HG02759 (cell line): ENCODE measurements around the gene RBM45.

Experiments used
- ATAC-seq: cut with Tn5 transposase; IDR thresholded peaks from one replicate; pipeline ENCODE4 v1.9.1; 2021; ENCODE audit warnings: mild to moderate bottlenecking, moderate library complexity; ENCODE audit not compliant: unreplicated experiment

The RBM45 gene

DNA sequence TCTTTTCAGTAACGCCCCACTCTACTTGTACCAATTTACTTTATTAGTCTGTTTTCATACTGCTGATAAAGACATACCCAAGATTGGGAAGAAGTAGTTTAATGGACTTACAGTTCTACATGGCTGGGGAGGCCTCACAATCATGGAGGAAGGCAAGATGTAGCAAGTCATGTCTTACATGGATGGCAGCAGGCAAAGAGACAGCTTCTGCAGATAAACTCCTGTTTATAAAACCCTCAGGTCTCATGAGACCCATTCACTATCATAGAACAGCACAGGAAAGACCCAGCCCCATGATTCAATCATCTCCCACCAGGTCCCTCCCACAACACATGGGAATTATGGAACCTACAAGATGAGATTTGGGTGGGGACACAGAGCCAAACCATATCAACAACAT lies 43.3 kb downstream of the RBM45 start:
- ATAC-seq, result no peak

DNA sequence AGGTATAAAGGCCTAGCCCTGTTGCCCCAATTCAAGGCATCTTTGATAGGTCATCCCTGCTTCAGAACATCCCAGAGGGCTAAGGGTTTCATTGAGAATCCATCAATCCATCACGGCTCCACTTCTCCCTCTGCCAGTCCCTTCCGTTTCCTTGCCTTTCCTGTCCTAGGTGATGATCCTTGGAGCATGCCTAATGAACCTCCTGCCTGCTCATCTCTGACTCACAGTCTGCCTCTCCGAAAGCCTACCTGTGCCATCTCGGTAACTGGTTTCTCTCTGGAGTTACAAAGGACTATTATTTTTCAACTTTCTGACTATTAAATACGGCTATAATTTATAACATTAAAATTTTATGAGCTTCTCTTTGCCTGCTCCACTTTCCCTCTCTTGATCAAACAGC lies 45.3 kb downstream of the RBM45 start:
- ATAC-seq, result no peak

DNA sequence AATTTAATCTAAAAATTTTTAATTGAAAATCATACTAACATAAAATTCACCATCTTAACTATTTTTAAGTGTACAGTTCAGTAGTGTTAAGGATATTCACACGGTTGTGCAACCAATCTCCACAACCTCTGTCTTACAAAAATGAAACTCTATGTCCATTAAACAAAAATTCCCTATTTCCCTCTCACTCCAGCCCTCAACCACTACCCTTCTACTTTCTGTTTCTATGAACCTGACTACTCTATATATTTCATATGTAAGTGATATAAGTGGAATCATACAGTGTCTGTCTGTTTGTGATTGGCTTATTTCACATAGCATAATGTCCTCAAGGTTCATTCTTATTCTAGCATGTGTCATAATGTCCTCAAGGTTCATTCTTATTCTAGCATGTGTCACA lies 47.7 kb downstream of the RBM45 start:
- no peak for ATAC-seq

DNA sequence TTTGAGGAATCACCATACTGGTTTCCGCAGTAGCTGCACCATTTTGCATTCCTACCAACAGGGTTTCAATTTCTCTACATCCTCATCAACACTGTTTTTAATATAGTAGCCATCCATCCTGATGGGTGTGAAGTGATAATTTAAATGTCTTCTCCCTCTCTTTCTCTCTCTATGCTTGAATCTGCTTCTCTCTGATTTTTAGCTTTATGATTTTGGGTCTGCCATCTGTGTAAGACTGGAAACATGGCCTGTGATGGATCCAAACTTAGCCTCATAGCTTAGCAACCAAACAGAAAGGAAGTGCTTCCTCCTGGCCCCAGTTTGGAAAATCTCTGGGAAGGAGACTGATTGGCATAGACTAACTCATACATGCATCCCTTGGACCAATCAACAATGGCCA lies 48.4 kb downstream of the RBM45 start:
- no peak for ATAC-seq

DNA sequence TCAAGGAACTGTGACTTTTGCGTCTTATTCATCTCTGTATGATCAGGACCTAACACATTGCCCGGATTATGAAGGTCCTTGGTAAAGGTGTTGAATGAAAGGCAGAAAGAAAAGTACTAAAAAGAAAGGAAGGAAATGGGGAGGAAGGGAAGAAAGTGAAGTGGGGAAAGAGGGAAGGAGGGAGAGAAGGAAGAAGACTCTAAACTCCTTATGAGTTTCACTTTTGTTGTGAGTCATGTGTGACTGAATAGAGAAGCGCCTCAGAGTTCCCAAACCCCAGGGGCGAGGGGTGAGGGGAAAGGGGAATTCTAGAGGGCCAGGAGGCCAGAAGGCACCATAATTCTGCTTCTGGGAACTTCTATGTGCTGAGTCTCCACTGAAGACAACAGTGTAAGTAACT lies 51.2 kb downstream of the RBM45 start:
- ATAC-seq, result no peak

DNA sequence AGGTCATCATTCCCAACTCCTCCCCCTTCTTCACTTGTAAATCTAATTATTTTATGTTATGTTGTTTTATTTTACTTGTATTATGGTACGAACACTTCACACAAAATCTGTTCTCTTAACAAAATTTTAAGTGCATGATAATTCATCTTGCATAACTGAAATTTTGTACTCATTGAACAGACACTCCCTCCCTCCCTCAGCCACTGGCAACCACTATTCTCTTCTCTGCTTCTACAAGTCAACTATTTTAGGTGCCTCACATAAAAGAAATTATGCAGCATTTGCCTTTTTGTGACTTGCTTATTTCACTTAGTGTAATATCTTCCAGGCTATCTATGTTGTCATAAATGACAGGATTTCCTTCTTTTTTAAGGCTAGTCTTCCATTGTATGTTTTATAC lies 51.7 kb downstream of the RBM45 start:
- no peak for ATAC-seq

DNA sequence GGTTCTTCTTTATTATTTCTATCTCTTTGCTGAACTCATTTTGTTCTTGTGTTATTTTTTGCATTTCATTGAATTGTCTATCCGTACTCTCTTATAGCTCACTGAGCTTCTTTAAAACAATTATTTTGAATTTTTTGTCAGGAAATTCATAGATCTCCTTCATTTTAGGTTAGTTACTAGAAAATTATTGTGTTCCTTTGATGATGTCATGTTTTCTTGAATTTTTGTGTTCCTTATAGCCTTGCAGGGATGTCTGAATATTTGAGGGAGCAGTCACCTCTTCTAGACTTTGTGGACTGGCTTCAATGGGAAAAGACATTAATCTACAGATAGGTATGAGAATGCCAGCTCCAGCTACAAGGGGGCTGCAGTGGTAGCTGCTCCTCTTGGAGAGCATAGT lies 61.4 kb downstream of the RBM45 start:
- ATAC-seq, result no peak

DNA sequence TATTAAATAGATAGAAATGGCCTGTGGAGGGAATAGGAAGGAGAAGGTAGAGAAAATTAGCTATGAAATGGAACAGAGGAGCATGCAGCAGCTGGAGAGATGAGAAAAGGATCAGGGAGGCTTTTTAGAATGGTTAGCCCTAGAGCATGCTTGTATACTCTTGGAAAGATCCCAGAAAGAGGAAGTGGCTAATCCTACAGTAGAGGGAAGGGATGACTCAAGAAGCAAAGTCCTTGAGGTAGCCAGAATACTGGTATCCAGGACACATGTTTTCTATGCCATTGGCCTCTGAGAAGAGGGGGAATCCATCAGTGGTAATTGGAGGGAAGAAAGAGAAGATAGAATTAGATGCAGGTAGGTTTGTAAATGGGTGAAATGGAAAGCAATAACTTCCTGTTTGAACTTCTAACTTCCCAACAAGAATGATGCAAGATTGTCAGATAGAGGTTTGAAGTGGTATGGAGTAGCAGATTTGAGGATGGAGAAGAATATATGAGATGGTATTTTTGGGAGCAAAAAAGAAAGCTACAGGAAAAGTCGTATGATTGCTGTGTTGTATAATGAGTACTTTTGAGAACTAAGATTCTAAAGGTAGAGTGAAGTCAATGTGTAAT lies 64.9 kb downstream of the RBM45 start:
- no peak for ATAC-seq
